Stimulated activated CD4-positive, alpha-beta T cell treated with anti-CD3 and anti-CD28 coated beads, Interleukin-1b, Interleukin-23, amount 100 ng/mL, for 24 hours (primary cell): ENCODE data around the gene GRAMD4.

Experiments used
- DNase-seq, 4 experiments: peaks; one replicate each; pipeline ENCODE4 v3.0.0-alpha.2; 2020; ENCODE audit warnings: low read depth in 4 of 4, low spot score in 1 of 4

The GRAMD4 gene

DNA sequence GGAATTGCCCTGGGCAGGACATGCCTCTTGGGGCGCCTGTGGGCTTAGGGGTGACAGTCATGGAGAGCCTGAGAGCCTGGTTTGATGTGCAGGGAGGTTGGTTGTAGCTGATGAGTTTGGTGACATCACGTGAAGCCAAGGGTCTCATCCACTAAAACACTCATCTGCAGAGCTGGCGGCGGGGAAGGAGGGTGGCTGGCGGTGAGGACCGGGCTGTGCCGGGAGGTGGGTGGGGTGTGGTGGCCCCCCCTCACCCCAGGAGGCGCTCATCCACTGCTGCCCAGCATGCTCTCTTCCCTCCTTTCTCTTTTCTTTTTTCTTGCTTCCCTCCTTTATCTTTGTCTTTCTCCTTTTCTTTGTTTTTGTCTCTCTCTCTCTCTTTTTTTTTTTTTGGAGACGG, 49.0 kb downstream of the GRAMD4 start:
- DNase-seq, result no peak

DNA sequence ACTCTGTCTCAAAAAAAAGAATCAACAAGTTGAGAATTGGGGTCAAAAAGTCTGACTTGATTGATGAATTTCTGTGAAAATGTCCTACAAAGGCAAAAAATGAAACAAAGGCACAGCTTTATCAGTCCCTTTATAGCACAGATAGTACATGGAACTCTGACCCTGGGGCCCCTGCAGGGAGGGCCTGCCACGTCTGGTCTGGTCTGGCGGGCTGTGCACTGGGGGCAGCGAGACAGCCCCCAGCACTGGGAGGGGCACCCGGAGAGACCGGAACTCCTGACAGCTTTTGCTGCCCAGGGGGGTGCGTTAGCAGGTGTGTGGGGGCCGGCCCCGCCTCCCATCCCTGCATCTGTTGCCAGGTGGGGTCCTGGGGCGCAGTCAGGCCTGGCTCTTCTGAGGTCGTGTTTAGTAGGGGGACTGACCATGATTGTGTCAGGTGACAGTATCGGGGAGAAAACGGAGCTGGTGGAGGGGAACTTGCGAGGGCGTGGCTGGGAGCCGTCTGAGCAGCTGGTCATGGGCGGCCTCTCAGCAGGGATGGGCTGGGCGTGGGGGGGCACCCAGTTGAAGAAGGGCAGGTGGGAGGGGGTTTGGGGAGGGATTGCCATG, 51.7 kb downstream of the GRAMD4 start:
- no peak for DNase-seq

DNA sequence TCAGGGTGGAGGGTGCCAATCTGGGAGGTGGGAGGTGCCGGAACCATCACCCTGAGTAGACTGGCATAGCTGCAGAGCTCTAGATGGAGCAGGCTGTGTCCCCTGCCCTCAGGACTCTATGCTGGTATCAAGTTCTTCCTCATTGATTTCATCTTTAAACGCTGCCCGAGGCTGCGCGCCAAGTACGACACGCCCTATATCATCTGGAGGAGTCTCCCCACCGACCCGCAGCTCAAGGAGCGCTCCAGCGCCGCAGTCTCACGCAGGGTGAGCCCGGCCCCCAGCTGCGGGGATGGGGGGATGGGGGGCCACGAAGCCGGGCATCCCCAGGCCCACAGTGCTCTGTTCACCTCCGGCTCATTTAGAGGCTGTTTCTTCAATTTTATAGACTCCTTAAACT, 52.5 kb downstream of the GRAMD4 start:
- no peak for DNase-seq

DNA sequence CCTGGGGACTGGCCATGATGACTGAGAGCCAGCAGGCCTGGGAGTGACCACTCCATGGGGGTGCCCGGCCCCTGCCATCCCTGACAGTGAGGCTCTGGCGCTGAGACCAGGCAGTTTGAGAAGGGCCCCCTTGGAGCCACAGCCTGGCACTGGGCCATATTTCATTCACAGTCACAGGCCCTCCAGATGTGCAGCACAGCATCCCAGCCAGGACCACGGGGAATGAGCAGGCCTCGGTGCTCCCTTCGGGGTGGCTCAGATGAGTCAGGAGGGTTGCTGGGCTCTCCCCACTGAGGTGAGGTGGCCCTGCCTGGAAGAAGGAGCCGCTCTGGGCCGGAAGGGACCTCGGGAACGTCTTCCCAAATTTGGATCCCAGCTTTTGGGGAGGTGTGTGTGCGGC, 53.0 kb downstream of the GRAMD4 start:
- no peak for DNase-seq

DNA sequence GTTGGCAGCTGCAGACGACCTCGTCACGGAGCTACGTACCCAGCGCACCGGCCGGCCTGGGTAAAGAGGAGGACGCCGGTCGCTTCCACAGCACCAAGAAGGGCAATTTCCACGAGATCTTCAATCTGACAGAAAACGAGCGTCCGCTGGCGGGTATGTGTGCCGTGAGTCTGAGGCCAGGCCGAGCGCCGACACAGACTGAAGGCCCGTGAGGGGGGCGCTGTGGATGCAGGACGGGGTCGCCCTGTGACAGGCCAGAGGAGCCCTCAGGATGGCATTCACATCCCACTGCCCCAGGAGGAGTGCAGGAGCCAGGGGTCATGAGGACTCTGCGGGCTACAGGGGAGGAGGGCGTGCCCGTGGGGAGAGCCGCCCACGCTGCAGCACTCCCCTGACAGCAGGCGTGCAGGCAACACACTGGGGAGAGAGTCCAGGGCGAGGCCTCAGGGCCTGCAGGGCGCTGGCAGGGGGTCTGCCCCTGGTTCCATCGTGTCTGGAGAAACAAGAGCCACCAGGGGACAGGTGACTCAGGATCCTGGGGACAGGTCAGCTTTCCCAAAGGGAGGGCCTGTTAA, 53.6 kb downstream of the GRAMD4 start:
- DNase-seq, result peak in 1 of 4 experiments; percentile 19

DNA sequence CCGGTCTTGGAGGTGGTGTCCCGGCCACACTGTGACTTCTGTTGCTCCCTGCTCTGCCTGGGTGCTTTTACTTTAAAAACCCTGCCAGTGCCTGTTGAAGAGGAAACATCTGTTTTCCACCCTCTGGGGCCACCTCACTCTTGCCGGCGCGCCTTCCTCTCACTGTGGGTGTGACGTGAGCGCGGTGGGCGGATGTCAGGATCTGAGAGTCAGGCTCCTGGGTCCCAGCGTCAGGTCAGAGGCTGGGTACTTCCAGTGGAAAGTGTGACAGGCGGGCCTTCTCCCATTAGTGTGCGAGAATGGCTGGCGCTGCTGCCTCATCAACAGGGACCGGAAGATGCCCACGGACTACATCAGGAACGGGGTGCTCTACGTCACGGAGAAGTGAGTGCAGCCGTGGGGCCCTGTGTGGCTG, 54.2 kb downstream of the GRAMD4 start:
- peak; percentile 78 to 96 (median 91) for DNase-seq

DNA sequence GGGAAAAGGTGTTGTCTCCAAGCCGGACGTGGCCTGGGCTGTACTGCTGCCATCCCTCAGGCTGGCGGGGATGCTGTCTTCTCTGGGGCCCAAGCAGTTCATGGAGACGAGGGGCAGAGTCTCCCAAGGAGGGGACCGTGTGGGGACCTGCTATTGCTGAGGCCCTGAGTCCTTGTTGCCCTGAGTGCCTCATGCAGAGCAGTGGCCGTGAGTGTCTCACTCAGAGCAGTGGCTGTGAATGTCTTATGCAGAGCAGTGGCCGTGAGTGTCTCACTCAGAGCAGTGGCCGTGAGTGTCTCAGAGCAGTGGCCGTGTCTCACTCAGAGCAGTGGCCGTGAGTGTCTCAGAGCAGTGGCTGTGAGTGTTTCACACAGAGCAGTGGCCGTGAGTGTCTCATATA, 54.7 kb downstream of the GRAMD4 start:
- DNase-seq, result peak in 2 of 4 experiments; percentile 12 to 24

DNA sequence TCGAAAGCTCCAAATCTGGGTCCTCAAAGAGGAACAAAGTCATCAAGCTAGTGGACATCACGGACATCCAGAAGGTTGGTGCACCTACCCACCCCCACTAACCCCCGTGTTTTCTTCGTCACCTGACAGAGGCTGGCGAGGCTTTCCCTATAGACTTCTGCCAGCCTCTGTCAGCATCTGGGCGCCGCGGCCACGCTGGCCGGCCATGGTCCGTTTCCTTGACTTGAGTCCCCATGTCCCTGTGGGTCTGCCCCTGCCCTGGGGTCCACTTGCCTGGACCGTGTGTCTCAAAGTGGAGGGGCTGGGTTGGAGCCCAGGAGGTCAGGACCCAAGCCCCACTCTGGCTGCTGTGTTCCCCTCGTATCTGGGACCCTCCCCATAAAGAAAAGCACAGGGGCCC, 55.3 kb downstream of the GRAMD4 start:
- no peak for DNase-seq

DNA sequence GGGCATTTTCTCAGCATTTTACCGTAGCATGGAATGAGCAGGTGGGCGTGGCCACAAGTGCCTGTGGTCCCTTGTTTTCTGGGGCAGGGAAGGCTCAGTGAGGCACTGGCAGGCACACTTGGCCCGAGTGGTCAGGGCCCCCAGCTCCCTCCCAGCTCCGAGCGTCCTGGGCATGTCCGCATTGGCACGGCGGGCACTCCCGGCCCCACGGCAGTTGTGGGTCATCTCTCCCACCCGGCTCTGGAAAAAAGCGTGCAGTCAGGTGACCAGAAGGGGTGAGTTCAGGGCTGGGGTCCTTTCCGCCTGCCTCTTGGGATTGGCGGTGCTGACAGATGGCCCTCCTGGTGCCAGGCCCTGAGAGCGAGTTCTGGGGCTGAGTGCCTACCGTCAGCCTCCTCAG, 55.8 kb downstream of the GRAMD4 start:
- no peak for DNase-seq

DNA sequence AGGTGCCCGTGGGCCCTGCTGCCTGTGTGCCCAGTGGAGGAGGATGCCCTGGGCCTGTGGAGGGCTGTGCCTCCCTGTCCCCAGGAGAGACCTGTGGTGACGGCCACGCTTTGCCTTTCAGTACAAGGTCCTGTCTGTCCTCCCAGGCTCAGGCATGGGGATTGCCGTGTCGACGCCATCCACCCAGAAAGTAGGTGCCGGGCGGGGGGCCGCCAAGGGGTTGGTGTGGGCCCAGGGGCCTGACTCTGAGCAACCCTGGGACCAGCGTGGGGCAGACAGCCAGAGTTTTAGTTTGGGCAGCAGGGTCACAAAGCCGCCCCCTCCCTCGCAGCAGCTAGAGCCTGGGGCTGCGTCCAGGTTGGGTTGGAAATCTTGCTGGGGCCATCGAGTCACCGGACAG, 56.3 kb downstream of the GRAMD4 start:
- DNase-seq, result no peak

DNA sequence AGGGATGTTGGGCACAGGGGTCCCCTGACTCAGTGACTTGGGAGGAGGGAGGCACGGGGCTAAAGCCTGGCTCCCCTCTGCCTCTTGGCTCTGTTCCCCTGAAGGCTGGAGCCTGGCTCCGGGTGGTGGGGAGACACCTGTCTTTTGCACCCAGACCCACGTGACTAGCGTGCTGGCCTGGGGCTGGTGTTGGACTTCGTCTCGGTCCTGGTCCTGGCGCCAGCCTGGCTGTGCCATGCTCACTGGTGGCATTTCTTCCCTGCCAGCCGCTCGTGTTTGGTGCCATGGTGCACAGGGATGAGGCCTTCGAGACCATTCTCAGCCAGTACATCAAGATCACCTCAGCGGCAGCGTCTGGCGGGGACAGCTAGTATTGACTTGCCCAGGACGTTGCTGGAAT, 56.7 kb downstream of the GRAMD4 start:
- DNase-seq, result no peak

DNA sequence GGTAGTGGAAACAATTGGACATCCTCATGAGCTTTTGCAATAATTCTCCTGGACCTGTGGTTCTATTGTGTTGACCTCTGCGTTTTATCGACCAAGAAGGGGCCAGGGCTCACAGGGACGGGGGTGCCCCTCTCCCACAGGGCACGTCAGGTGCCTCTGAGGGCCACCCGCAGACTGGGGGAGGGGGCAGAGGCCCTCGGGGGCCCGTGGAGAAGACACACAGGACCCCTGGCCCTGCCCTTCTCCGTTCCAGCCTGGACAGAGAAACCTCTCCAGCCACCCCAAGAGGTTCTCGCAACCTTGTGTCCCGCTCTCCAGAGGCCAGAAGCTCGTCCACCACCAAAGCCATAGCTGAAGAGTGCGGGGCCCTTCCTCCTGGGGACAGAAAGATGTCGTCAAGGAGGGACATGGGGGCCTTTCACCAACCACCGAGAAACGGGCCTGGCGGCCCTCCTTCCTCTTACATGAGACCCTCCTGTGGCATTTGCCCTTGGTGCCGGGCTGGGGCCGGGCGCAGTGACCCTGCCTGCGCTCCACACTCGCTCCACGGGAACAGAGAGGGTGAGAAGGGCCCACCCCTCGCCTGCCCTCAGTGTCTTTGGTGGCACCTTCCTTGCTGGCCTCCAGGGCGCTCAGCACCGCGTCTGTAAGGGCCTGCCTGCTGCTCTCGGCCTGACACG, 57.3 kb downstream of the GRAMD4 start:
- no peak for DNase-seq

DNA sequence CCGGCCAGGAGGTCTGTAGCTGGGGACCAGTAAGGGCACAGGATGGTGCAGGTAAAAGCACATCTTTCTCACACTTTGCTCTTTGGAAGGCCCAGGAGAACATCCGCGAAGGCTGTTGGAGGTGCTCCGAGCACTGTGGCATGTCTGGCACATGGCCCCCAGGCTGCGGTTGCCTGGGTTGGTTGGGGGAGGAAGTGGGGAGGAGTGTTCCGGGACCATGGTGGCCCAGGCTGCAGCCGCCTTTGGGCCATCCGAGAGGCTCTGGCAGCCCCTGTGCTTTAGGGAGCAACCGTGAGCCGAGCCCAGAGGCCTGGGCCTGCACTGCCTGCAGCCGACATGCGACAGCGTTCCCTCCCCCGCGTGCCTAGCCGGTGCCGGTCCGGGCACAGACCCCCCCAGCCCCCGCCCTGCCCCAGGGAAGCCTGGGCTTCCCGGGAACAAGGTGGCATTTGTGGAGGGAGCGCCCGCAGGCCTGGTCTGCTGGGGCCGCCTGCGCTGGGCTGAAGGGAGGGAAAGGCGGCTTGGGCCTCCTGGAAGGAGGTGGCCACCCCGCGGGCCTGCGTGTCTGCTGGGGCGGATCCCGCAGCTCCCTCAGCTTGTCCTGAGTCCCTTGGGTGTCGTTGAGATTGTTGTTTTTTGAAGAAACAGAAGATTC, 57.9 kb downstream of the GRAMD4 start:
- DNase-seq, result no peak

DNA sequence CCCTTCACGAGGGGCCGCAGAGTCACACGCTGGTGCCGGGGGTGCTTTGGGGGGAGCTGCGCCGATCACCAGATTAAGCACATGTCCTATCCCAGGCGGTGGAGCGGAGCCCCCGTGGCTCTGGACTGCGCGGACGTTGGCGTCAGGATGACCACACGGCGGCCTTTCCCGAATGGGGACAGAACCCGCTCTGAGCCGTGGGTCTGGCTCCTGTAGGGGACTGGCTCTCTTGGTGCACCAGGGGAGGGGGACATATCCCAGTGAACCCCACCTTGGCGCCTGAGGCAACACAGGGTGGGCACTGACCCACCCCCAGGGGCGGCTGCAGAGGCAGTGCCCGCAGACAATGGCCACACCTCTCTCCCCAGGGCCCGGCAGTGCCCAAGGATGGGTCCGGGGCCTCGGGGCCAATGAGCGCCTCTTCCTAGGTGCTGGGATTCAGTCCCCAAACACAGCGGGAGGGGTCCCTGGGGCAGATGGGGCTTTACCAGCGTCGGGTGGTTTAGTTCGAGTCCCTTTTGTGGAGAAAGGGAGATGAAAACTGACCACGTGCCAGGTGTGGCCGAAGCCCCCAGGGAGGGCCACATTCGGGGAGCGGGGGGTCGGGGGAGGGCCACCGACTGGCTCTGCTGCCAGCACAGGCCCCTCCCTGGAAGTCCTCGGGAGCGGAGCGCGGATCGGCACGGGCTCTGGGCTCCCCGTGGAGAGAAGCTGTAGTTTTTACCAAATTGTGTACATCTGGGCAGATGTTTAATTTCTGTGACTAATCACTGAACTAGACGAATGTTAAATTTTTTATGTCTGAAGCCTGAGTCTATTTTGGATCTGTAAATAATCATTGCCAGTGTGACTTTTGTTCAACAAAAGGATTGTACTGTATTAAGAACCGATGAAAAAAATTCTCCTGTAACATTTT, 58.9 kb downstream of the GRAMD4 start:
- no peak for DNase-seq

DNA sequence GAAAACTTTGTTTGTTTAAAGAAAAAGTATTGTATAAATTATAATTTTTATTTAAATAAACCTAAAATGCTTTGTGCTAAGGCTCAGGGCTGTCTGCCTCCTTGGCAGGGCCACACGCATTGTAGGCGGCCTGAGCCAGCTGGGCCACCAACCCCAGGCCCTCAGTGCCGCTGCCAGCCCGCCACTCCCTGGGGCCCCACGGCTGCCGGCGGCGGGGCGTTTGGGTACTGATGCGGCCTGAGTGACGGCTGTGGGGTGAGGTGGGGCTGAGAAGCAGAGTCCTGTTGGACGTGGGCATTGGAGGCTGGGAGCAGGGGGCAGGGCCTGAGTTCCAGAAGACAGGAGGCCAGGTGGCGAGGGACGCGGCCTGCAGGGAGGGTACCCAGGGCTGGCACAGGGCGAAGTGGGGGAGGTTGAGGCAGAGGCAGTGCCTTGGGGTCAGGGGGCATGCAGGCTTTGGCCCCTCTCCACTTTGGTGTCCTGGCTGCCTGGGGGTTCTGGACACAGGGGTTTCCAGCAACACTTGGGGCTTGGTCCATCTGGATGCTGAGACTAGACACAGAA, 59.6 kb downstream of the GRAMD4 start:
- DNase-seq, result no peak

DNA sequence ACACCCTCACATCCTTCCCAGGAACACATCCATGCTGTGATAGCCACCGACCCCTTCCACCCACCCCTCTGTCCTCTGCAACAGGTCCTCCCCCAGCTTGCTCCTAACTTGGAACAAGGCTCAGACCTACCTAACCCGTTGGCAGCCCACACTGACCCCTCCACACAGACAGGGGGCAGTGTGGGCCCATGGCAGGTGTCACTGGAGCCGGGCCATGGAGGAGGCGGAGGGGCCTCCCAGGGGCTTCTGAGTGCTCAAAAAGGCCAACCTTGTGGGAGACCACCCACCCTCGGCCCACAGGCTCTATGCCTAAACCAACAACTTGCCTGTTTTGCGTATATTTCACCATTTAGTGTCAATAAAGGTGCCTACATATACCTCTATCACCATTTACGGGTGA, 60.8 kb downstream of the GRAMD4 start:
- no peak for DNase-seq

DNA sequence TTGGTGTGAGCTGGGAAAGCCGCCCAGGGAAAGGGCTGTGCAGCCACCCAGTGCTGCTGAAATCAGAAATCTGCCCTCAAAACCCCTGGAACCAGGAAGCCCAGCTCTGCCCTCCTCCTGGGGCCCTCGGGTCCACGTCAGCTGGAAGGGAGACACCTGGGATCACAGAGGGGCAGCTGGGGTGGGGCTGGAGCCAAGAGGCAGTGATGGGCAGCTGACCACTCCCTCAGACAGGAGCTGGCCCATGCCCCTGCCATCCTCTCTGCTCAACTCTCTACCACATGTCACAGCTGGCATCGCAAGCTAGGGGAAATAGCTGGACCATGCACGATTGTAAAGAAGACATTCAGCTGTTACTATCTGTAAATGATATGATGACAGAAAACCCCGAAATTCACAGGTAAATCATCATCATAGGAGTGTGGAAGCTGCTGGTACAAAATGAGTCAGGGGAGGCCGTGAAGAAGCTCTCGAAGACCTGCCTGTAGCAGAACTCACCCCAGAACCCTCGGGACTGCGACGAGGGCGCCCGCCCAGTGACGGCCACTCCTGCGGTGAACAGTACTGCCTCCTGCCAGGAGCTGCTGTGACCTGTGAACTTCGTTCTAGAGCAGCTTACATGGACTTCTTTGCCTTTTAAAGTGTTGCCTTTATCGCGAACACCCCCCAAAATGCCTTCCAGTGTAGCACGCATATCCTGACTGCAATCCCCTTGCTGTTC, 62.0 kb downstream of the GRAMD4 start:
- DNase-seq, result no peak

DNA sequence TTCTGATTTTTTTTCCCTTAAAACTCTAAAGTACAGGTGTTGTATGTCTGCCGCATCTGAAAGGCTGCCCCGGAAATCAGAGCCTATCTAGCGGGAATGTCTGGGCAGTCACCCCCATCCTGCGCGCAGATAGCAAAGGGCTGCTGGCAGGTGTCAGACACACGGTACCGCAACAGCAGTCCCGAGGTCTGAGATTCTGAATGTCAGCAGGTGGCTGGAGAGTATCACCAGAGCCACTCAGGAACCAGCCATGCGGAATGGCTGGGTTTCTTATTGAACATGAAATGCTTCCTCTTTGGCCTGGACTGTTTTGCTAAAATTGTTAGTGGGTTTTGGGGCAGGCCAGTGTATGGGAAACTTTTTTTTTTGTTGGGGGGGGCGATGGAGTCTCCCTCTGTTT, 64.5 kb downstream of the GRAMD4 start:
- no peak for DNase-seq

DNA sequence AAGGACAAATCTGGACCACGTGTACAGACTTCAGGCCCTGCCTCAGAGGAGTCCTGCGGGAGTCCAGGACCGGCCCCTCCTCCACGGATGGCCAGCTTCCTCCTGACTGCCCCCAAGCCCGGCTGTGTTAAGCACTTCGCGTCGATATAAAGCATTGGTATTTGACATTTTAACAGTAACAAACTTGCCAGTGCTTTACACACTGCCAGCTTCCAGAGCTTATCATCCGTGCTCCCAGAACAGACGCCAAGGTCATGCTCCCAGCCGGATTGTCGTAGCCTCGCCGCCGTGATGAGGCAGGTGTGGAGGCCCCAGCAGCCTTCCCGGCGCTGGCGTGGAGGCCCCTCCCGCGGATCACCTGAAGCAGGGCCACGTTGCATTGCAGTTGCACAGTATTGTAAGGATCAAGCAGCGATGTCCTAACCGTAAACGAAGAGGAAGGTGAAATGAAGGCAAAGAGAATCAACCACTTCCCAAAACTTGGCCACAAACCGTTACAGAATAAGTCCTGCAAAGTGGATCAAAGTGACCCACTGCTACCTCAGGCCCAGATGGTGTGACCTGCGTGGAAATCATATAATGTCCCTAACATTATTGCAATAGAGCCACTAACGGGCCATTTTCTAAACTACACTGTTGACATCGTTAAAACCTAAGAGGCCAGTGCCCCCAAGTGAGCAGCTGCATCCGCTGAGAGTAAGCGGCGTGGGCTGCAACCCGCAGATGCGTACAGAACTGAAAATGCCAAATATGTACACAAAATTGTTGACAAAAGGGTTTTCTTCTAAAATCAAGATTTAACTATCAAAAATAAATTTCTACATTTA, 66.2 kb downstream of the GRAMD4 start:
- no peak for DNase-seq
